ENCODE measurements around the gene COMP. TPM values are rescaled to one million over a fixed set of nuclear protein-coding genes. Genes with fewer than 3 reads are reported as not detected.
A peak's percentile ranks its signal among the peaks of the same experiment; 100 is the strongest.

COMP gene
- total RNA-seq, 4 donors from 2014 or later = 5.1 to 9.1 (median 6.9) TPM

DNA sequence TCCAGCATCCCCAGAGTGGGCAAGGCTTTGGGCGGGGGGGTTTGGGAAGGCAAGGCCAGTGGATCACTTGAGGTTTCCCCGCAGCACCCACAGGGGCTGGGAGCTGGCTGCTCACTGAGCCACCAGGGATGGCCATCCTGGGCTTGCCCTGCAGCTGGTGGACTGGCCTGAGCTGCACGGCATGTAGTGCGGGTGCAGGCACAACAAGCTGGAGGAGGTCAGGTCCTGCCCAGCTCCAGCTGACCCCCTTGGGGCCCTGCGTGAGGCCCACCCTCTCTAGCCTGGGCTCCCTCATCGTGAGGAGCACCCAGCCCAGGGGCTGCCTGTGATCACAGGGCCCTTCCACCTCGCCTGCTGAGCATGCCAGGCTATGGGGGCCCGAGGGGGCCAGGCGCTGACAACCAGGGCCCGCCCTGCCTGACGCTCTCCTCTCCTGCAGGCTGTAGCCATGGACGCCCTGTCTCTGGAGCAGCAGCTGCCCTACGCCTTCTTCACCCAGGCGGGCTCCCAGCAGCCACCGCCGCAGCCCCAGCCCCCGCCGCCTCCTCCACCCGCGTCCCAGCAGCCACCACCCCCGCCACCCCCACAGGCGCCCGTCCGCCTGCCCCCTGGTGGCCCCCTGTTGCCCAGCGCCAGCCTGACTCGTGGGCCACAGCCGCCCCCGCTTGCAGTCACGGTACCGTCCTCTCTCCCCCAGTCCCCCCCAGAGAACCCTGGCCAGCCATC, 22.9 kb downstream of the COMP start:
- Histone ChIP-seq H3K27ac (no peak overlapping the region), H3K9me3 (no peaks in the 10 kb centered on the region), H3K36me3 (no peaks in the 10 kb centered on the region), H3K4me3 (no peak overlapping the region), H3K27me3 (no peaks in the 10 kb centered on the region), H3K4me1 (peaks cover 24% of the 10 kb centered on the region)
- no peak for DNase-seq (ENCODE audit: low spot score in 2 of 2)
- no peak for TF ChIP-seq EP300 (IDR thresholded peaks at IDR 0.05)
- TF ChIP-seq, protein P1, sequence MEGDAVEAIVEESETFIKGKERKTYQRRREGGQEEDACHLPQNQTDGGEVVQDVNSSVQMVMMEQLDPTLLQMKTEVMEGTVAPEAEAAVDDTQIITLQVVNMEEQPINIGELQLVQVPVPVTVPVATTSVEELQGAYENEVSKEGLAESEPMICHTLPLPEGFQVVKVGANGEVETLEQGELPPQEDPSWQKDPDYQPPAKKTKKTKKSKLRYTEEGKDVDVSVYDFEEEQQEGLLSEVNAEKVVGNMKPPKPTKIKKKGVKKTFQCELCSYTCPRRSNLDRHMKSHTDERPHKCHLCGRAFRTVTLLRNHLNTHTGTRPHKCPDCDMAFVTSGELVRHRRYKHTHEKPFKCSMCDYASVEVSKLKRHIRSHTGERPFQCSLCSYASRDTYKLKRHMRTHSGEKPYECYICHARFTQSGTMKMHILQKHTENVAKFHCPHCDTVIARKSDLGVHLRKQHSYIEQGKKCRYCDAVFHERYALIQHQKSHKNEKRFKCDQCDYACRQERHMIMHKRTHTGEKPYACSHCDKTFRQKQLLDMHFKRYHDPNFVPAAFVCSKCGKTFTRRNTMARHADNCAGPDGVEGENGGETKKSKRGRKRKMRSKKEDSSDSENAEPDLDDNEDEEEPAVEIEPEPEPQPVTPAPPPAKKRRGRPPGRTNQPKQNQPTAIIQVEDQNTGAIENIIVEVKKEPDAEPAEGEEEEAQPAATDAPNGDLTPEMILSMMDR (IDR thresholded peaks at IDR 0.05) = no peak
- TF ChIP-seq POLR2A (IDR thresholded peaks at IDR 0.05) = no peak
- no peak for TF ChIP-seq POLR2AphosphoS5 (IDR thresholded peaks at IDR 0.05)
- 90% methylated on average over 15 of the region's 30 CpGs for WGBS

- H3K9me3 ChIP-seq = no peaks in the 10 kb centered on the region
- no peak overlapping the region for H3K4me3 ChIP-seq
- H3K4me1 ChIP-seq = peaks cover 51% of the 10 kb centered on the region
- H3K36me3 ChIP-seq = no peaks in the 10 kb centered on the region
- H3K27ac ChIP-seq = no peak overlapping the region
- no peaks in the 10 kb centered on the region for H3K27me3 ChIP-seq
- 34% methylated on average over 8 of the region's 8 CpGs for WGBS
- no peak for TF ChIP-seq EP300 (IDR thresholded peaks at IDR 0.05)
- no peak for TF ChIP-seq POLR2AphosphoS5 (IDR thresholded peaks at IDR 0.05)
- TF ChIP-seq, protein P1 (IDR thresholded peaks at IDR 0.05) = no peak
- no peak for TF ChIP-seq POLR2A (IDR thresholded peaks at IDR 0.05)
- DNase-seq (ENCODE audit: low spot score in 2 of 2) = no peak
Measured at GRCh38 chr19:18765224-18765623, 25.9 kb downstream of the COMP start.

DNA sequence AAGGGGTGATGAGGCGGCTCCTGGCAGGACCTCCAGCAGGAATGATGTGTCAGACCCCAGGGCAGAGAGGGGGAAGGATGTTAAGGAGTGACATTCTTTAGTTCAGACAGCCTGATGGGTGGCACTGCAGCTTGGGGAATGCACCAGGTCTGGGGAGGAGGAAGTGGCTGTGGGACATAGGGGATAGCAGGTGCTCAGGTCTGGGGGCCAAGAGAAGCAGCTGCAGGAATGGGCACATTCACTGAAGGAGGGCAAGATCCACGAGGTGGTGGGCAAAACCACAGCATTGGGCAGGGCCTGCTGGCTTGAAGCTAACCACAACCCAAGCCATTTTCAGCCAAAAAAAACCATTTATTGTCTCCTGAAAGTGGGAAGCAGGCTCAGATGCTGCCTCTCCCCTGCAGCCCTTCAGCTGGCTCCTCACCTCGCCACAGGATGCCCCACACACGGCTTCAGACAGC, 26.5 kb downstream of the COMP start:
- TF ChIP-seq, protein P1 (IDR thresholded peaks at IDR 0.05) = no peak
- TF ChIP-seq POLR2A (IDR thresholded peaks at IDR 0.05) (no peak), POLR2AphosphoS5 (IDR thresholded peaks at IDR 0.05) (no peak), EP300 (IDR thresholded peaks at IDR 0.05) (no peak)
- no peaks in the 10 kb centered on the region for H3K27me3 ChIP-seq
- H3K27ac ChIP-seq = no peak overlapping the region
- no peak overlapping the region for H3K4me3 ChIP-seq
- WGBS = 41% methylated on average over 4 of the region's 4 CpGs
- no peak for DNase-seq (ENCODE audit: low spot score in 2 of 2)
- H3K36me3 ChIP-seq = no peaks in the 10 kb centered on the region
- H3K4me1 ChIP-seq = peaks cover 57% of the 10 kb centered on the region
- H3K9me3 ChIP-seq = no peaks in the 10 kb centered on the region

DNA sequence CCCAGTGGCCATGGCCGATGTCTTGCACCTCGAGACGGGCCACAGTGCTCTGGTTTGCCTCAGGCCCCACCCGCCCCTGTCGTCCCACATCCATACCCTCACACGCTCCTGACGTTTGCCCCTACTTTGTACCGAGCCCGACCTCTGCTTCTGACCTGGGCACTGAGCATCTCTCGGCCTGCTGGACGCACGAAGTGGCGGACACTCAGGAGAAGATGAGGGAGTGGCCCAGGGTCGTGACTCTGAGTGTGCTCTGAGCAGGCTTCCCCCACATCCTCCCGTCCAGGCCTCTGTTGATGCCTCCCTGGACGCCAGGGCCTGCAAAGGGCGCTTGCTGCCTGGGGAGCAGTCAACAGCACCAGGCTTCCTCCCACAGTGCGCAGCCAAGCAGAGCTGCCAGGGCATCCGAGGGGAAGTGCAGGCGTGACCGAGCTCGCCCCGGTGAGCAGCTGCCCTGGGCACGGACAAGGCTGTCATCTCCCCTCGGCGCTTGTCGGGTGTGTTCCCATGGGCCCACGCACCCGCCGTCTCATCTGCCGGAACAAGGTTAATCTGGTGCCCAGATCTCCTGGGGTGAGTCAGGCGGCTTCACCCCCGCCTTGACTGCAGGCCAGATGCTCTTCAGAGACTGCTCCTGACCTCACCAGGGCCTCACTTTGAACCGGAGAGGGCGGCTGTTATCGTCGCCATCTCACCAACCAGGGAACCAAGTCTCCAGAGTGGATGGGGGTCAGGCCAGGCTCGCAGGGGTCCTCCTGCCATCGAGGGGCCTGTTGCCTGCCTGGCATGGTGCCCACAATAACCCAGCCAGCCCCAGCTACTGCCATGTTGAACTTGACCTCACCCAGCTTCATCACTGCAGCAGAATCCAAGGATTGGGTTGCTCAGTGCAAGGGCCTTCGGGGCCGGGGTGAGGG, 27.2 kb downstream of the COMP start:
- no peaks in the 10 kb centered on the region for H3K27me3 ChIP-seq
- TF ChIP-seq POLR2AphosphoS5 (IDR thresholded peaks at IDR 0.05) = peak; percentile 37 to 85 (median 60)
- no peak for TF ChIP-seq EP300 (IDR thresholded peaks at IDR 0.05)
- no peak for TF ChIP-seq POLR2A (IDR thresholded peaks at IDR 0.05)
- TF ChIP-seq, protein P1 (IDR thresholded peaks at IDR 0.05) = no peak
- no peak for DNase-seq (ENCODE audit: low spot score in 2 of 2)
- H3K9me3 ChIP-seq = no peaks in the 10 kb centered on the region
- H3K27ac ChIP-seq = peak overlapping the region; percentile 28
- no peaks in the 10 kb centered on the region for H3K36me3 ChIP-seq
- 63% methylated on average over 17 of the region's 41 CpGs for WGBS
- H3K4me1 ChIP-seq = peaks cover 61% of the 10 kb centered on the region
- no peak overlapping the region for H3K4me3 ChIP-seq

All from suprapubic skin (tissue), 4 donors.